Measurements from ENCODE around the gene AKAP10. TPM values are rescaled to one million over a fixed set of nuclear protein-coding genes. Genes with fewer than 3 reads are reported as not detected.

AKAP10 gene
- total RNA-seq, 1 experiment from 2014 or later, result 20.2 TPM

- H4K8ac ChIP-seq (replicated peaks; ENCODE audit: insufficient read length, low read depth, low read length), result no peak overlapping the region
Measured at GRCh38 chr17:20026960-20027359, 49.3 kb upstream of the AKAP10 start.

More at GRCh38 chr17:20026960-20027359, 49.3 kb upstream of the AKAP10 start:
- Histone ChIP-seq H2AK5ac (ENCODE audit: insufficient read length, low read length) (no peak overlapping the region), H3T11ph (ENCODE audit: low read length) (no peak overlapping the region), H3K79me2 (ENCODE audit: insufficient read depth, low read length) (no peaks in the 10 kb centered on the region), H3K4ac (ENCODE audit: low read depth, low read length) (no peak overlapping the region), H3K9me3 (ENCODE audit: control insufficient read depth, low read depth, low read length) (no peaks in the 10 kb centered on the region), H3K14ac (ENCODE audit: insufficient read depth, low read length) (no peak overlapping the region), H3K9ac (ENCODE audit: extremely low read depth, insufficient read length, low read length) (no peak overlapping the region), H2AFZ (ENCODE audit: low read length) (no peak overlapping the region), H3K23me2 (ENCODE audit: insufficient read length, low read depth, low read length, poor library complexity, severe bottlenecking) (no peaks in the 10 kb centered on the region), H2BK15ac (ENCODE audit: low read depth, low read length) (no peak overlapping the region), H3K27ac (ENCODE audit: insufficient read length, low read depth, low read length) (no peak overlapping the region), H3K18ac (ENCODE audit: insufficient read length, low read depth, low read length) (no peak overlapping the region), H2BK12ac (ENCODE audit: insufficient read length, low read depth, low read length) (no peak overlapping the region), H3K27me3 (ENCODE audit: insufficient read depth, low read length) (no peaks in the 10 kb centered on the region), H2BK20ac (ENCODE audit: low read depth, low read length, poor library complexity, severe bottlenecking) (no peak overlapping the region), H4K91ac (ENCODE audit: insufficient read length, low read depth, low read length) (no peak overlapping the region), H2BK5ac (ENCODE audit: insufficient read length, low read length) (no peak overlapping the region), H3K23ac (ENCODE audit: insufficient read length, low read depth, low read length) (no peak overlapping the region), H3K4me2 (ENCODE audit: insufficient read depth, insufficient read length, low read length) (no peak overlapping the region), H3K4me1 (ENCODE audit: insufficient read depth, low read length) (no peaks in the 10 kb centered on the region), H2BK120ac (ENCODE audit: low read depth, low read length, poor library complexity, severe bottlenecking) (no peak overlapping the region), H3K56ac (ENCODE audit: insufficient read length, low read depth, low read length) (no peak overlapping the region), H4K5ac (ENCODE audit: insufficient read length, low read depth, low read length) (no peak overlapping the region), H3K79me1 (ENCODE audit: insufficient read depth, low read depth, low read length, poor library complexity, severe bottlenecking) (no peaks in the 10 kb centered on the region), H4K20me1 (ENCODE audit: control insufficient read depth, insufficient read depth, insufficient read length) (no peaks in the 10 kb centered on the region)
- no peak for DNase-seq
- no peaks in the 10 kb centered on the region; a peak in 1 of 7 replicates for H3K36me3 Mint-ChIP-seq (ENCODE audit: insufficient read depth in 1 of 3, low read depth in 3 of 3)
- no peak overlapping the region for H3K27ac Mint-ChIP-seq
- TF ChIP-seq, protein P1, sequence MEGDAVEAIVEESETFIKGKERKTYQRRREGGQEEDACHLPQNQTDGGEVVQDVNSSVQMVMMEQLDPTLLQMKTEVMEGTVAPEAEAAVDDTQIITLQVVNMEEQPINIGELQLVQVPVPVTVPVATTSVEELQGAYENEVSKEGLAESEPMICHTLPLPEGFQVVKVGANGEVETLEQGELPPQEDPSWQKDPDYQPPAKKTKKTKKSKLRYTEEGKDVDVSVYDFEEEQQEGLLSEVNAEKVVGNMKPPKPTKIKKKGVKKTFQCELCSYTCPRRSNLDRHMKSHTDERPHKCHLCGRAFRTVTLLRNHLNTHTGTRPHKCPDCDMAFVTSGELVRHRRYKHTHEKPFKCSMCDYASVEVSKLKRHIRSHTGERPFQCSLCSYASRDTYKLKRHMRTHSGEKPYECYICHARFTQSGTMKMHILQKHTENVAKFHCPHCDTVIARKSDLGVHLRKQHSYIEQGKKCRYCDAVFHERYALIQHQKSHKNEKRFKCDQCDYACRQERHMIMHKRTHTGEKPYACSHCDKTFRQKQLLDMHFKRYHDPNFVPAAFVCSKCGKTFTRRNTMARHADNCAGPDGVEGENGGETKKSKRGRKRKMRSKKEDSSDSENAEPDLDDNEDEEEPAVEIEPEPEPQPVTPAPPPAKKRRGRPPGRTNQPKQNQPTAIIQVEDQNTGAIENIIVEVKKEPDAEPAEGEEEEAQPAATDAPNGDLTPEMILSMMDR (conservative IDR thresholded peaks at IDR 0.05), result no peak
- no peak overlapping the region for H3K4me3 Mint-ChIP-seq
- H3K4me1 Mint-ChIP-seq, result peaks cover 0 to 4% of the 10 kb centered on the region in 2 experiments; a peak in 2 of 4 replicates
- H3K9me3 Mint-ChIP-seq, result no peaks in the 10 kb centered on the region
- H3K27me3 Mint-ChIP-seq (ENCODE audit: low read depth), result no peaks in the 10 kb centered on the region
